Activated naive CD8-positive, alpha-beta T cell treated with anti-CD3 and anti-CD28 coated beads, Interleukin-2, amount 10 ng/mL, durations not matched to agents 7 days and 5 days (primary cell): Measurements from ENCODE around the gene PTPRM. TPM values are rescaled to one million over a fixed set of nuclear protein-coding genes. Genes with fewer than 3 reads are reported as not detected.

ENCODE experiments used
- ATAC-seq: fragments of 150-1000 bp; cut with Tn5 transposase; one replicate; pipeline ENCODE4 v1.10.0; 2021; ENCODE audit warnings: low read depth, moderate library complexity
- POLR2A ChIA-PET: fragments of 350-600 bp; sonication (Branson Sonifier 250); formaldehyde crosslinking; loops from one replicate; lab custom pipeline; 2021; ENCODE audit warnings: antibody characterized with exemption; lab: Charles Lee
- DNase-seq: peaks from one replicate; pipeline ENCODE4 v3.0.0; 2021
- H3K27ac Mint-ChIP-seq: one replicate; pipeline ENCODE4 v1.8.0; 2022; ENCODE audit warnings: mild to moderate bottlenecking, mixed read lengths
- H3K27me3 Mint-ChIP-seq: one replicate; pipeline ENCODE4 v1.8.0; 2022; ENCODE audit warnings: mild to moderate bottlenecking, moderate library complexity, mixed read lengths
- H3K36me3 Mint-ChIP-seq: one replicate; pipeline ENCODE4 v1.8.0; 2021; ENCODE audit warnings: mild to moderate bottlenecking, mixed read lengths
- H3K4me1 Mint-ChIP-seq: one replicate; pipeline ENCODE4 v1.8.0; 2021; ENCODE audit warnings: mixed read lengths
- H3K4me3 Mint-ChIP-seq: one replicate; pipeline ENCODE4 v1.8.0; 2022; ENCODE audit warnings: mild to moderate bottlenecking, moderate library complexity, mixed read lengths
- H3K9me3 Mint-ChIP-seq: one replicate; pipeline ENCODE4 v1.8.0; 2021; ENCODE audit warnings: mixed read lengths
- total RNA-seq, 2 experiments: library from RNA; stranded (reverse); gene quantifications; one replicate each; pipeline ENCODE4 v1.2.3, GENCODE V29; 2021

The PTPRM gene
- total RNA-seq, 2 experiments from 2014 or later = 6.5 to 6.6 TPM

DNA sequence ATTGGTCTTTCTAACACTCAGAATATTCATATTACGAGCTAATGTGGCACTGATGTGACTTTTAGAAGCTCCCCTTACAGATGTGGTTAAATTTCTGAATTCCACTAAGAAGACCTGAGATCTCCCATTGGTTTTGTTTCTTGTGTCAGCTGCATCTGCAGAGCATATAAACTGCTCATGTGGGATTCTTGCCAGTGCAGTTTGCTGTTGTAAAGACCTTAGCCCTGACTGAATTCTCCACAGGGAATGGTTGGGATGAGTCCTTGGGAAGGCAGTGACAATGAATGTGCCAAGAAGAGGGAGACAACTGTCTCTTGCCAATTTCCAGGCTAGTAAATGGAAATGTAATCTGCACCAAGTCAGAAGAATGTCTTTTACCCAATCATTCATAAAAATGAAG, 94.1 kb downstream of the PTPRM start:
- ATAC-seq (no peak), DNase-seq (no peak)
- H3K4me3 Mint-ChIP-seq = no peak overlapping the region
- no peaks in the 10 kb centered on the region for H3K36me3 Mint-ChIP-seq
- H3K27ac Mint-ChIP-seq = no peak overlapping the region
- H3K4me1 Mint-ChIP-seq = no peaks in the 10 kb centered on the region
- H3K27me3 Mint-ChIP-seq = no peaks in the 10 kb centered on the region
- no peaks in the 10 kb centered on the region for H3K9me3 Mint-ChIP-seq
- POLR2A ChIA-PET = no interaction called here

GRCh38 chr18:7662866-7663265, 95.8 kb downstream of the PTPRM start:
- Mint-ChIP-seq H3K9me3 (no peaks in the 10 kb centered on the region), H3K27ac (no peak overlapping the region), H3K27me3 (no peaks in the 10 kb centered on the region), H3K4me1 (no peaks in the 10 kb centered on the region), H3K36me3 (no peaks in the 10 kb centered on the region), H3K4me3 (no peak overlapping the region)
- no peak for ATAC-seq
- POLR2A ChIA-PET = no interaction called here
- DNase-seq = no peak

GRCh38 chr18:7663366-7664312, 96.5 kb downstream of the PTPRM start:
- no peak for ATAC-seq
- Mint-ChIP-seq H3K27me3 (no peaks in the 10 kb centered on the region), H3K4me1 (no peaks in the 10 kb centered on the region)

DNA sequence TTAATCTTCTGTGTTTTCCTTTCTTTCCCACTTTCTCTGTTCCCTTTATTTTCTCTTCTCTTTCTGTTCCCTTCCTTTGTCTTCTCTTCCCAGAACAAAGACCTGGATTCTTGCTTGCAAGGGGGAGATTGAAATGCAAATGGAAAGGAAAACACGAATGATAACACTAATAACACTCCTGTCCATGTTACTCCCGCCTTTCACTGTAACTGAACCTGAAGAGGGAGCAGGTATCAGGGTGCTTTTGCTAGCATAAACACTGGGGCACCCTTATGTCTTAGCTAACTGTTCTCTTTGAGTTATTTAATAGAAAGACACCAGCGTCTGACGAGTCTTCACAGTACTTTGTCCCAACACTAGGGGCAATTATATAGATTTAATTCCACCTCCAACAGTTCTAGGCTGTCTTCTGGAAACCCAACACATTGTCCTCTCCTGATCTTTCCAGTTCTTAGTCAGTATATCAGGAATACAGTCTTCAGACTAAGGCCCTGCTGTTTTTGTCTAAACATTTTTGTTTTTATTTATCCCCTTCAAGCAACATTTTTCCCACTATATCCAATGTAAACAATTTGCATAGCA, 99.2 kb downstream of the PTPRM start:
- Mint-ChIP-seq H3K36me3 (no peaks in the 10 kb centered on the region), H3K27me3 (no peaks in the 10 kb centered on the region), H3K4me1 (no peaks in the 10 kb centered on the region), H3K9me3 (no peaks in the 10 kb centered on the region), H3K4me3 (no peak overlapping the region), H3K27ac (no peak overlapping the region)
- DNase-seq (no peak), ATAC-seq (no peak)
- POLR2A ChIA-PET = no interaction called here

More at GRCh38 chr18:7663366-7664312, 96.5 kb downstream of the PTPRM start:
- DNase-seq = no peak
- POLR2A ChIA-PET = no interaction called here
- no peak overlapping the region for H3K27ac Mint-ChIP-seq
- H3K9me3 Mint-ChIP-seq = no peaks in the 10 kb centered on the region
- H3K36me3 Mint-ChIP-seq = no peaks in the 10 kb centered on the region
- no peak overlapping the region for H3K4me3 Mint-ChIP-seq

- Mint-ChIP-seq H3K4me1 (no peaks in the 10 kb centered on the region), H3K27me3 (no peaks in the 10 kb centered on the region), H3K9me3 (no peaks in the 10 kb centered on the region), H3K4me3 (no peak overlapping the region), H3K27ac (peak overlapping the region; percentile 16), H3K36me3 (no peaks in the 10 kb centered on the region)
- POLR2A ChIA-PET = no interaction called here
- DNase-seq = no peak
- no peak for ATAC-seq
Observed at GRCh38 chr18:7668392-7668791, 101.3 kb downstream of the PTPRM start.

- POLR2A ChIA-PET = no interaction called here
Observed at GRCh38 chr18:7669361-7669760, 102.2 kb downstream of the PTPRM start.

DNA sequence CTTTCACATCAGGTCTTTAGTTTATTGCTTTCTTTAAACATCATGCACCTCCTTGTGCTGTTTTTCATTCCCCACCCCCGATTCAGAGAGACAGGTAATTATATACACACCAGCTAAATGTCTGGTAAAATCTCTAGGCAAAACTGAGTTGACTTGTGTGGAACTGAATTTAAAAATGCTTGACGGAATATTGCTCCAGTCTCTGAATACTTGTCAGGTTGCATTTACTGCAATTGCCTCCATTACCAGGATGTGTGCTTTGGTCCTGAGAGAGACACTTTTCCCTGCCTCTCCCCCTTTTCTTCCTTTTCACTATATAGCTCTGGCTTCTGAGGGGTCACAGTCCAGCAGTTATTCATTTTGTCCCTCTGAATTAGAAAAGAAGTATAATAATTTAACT, 104.0 kb downstream of the PTPRM start:
- no peak for DNase-seq
- no peaks in the 10 kb centered on the region for H3K4me1 Mint-ChIP-seq
- no peak overlapping the region for H3K27ac Mint-ChIP-seq
- H3K27me3 Mint-ChIP-seq = no peaks in the 10 kb centered on the region
- no peaks in the 10 kb centered on the region for H3K36me3 Mint-ChIP-seq
- POLR2A ChIA-PET = no interaction called here
- ATAC-seq = no peak
- no peaks in the 10 kb centered on the region for H3K9me3 Mint-ChIP-seq
- H3K4me3 Mint-ChIP-seq = no peak overlapping the region

More at GRCh38 chr18:7669361-7669760, 102.2 kb downstream of the PTPRM start:
- H3K27ac Mint-ChIP-seq = no peak overlapping the region
- no peaks in the 10 kb centered on the region for H3K27me3 Mint-ChIP-seq
- H3K36me3 Mint-ChIP-seq = no peaks in the 10 kb centered on the region
- no peaks in the 10 kb centered on the region for H3K4me1 Mint-ChIP-seq
- H3K9me3 Mint-ChIP-seq = no peaks in the 10 kb centered on the region
- H3K4me3 Mint-ChIP-seq = no peak overlapping the region
- no peak for DNase-seq
- no peak for ATAC-seq

- Mint-ChIP-seq H3K4me1 (no peaks in the 10 kb centered on the region), H3K36me3 (no peaks in the 10 kb centered on the region), H3K4me3 (no peak overlapping the region), H3K27me3 (no peaks in the 10 kb centered on the region), H3K27ac (no peak overlapping the region), H3K9me3 (no peaks in the 10 kb centered on the region)
- POLR2A ChIA-PET = no interaction called here
- ATAC-seq (no peak), DNase-seq (no peak)
Observed at GRCh38 chr18:7676253-7676873, 109.2 kb downstream of the PTPRM start.

GRCh38 chr18:7677001-7677400, 109.9 kb downstream of the PTPRM start:
- Mint-ChIP-seq H3K36me3 (no peaks in the 10 kb centered on the region), H3K4me3 (no peak overlapping the region), H3K27me3 (no peaks in the 10 kb centered on the region), H3K9me3 (no peaks in the 10 kb centered on the region), H3K27ac (no peak overlapping the region), H3K4me1 (no peaks in the 10 kb centered on the region)
- POLR2A ChIA-PET = no interaction called here
- ATAC-seq (no peak), DNase-seq (no peak)

- no peaks in the 10 kb centered on the region for H3K9me3 Mint-ChIP-seq
- H3K27me3 Mint-ChIP-seq = no peaks in the 10 kb centered on the region
- H3K4me1 Mint-ChIP-seq = no peaks in the 10 kb centered on the region
- POLR2A ChIA-PET = no interaction called here
- H3K36me3 Mint-ChIP-seq = no peaks in the 10 kb centered on the region
- ATAC-seq (no peak), DNase-seq (no peak)
- no peak overlapping the region for H3K27ac Mint-ChIP-seq
- no peak overlapping the region for H3K4me3 Mint-ChIP-seq
Observed at GRCh38 chr18:7677424-7677823, 110.3 kb downstream of the PTPRM start.

GRCh38 chr18:7678389-7678788, 111.3 kb downstream of the PTPRM start:
- Mint-ChIP-seq H3K4me3 (no peak overlapping the region), H3K4me1 (no peaks in the 10 kb centered on the region), H3K27ac (no peak overlapping the region), H3K9me3 (no peaks in the 10 kb centered on the region), H3K27me3 (no peaks in the 10 kb centered on the region), H3K36me3 (no peaks in the 10 kb centered on the region)
- ATAC-seq = no peak
- POLR2A ChIA-PET = no interaction called here
- no peak for DNase-seq

DNA sequence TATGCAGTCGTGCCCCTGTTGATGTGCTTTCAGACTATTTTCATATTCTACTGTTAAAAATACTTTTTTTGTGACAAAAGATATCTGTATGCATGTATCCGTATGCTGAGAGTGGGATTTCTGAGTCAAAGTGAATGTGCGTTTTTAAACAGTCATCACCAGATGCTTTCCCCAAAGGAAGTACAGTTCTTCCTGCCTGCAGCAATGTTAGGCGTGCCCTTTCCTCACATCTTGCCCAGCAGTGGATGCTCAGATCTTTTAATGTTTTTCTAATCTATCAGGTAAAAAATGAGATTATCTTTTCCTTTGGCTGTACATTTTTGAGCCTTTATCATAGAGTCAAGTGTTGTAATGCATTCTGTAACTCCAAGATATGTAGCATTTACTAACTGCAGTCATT, 111.7 kb downstream of the PTPRM start:
- POLR2A ChIA-PET = no interaction called here
- H3K27ac Mint-ChIP-seq = no peak overlapping the region
- ATAC-seq (no peak), DNase-seq (no peak)
- no peaks in the 10 kb centered on the region for H3K4me1 Mint-ChIP-seq
- H3K27me3 Mint-ChIP-seq = no peaks in the 10 kb centered on the region
- H3K4me3 Mint-ChIP-seq = no peak overlapping the region
- no peaks in the 10 kb centered on the region for H3K9me3 Mint-ChIP-seq
- H3K36me3 Mint-ChIP-seq = no peaks in the 10 kb centered on the region

DNA sequence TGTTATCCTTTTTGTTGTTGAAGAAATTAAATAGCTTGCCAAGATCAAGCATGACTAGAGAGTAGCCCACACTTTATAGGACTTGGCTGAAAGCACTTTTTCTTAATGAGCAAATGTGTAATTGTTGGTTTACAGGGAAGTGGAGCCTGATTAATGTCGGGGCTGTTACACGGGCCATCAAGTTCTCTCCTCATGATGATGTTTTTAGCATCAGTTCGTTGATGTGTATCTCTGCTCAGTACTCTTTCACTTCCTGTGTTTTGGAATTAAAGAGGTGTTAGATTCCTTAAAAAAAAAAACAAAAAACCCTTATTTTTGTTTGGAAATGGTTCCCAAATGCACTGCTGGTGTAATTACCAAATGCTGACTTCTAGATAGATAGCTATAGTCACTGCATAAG, 114.2 kb downstream of the PTPRM start:
- Mint-ChIP-seq H3K4me1 (no peaks in the 10 kb centered on the region), H3K9me3 (no peaks in the 10 kb centered on the region), H3K36me3 (no peaks in the 10 kb centered on the region), H3K4me3 (no peak overlapping the region), H3K27ac (no peak overlapping the region), H3K27me3 (no peaks in the 10 kb centered on the region)
- no peak for ATAC-seq
- POLR2A ChIA-PET = no interaction called here
- DNase-seq = no peak

GRCh38 chr18:7682321-7682720, 115.2 kb downstream of the PTPRM start:
- POLR2A ChIA-PET = no interaction called here
- H3K27me3 Mint-ChIP-seq = no peaks in the 10 kb centered on the region
- H3K4me1 Mint-ChIP-seq = no peaks in the 10 kb centered on the region
- H3K36me3 Mint-ChIP-seq = no peaks in the 10 kb centered on the region
- no peaks in the 10 kb centered on the region for H3K9me3 Mint-ChIP-seq
- H3K27ac Mint-ChIP-seq = no peak overlapping the region
- ATAC-seq (no peak), DNase-seq (no peak)
- H3K4me3 Mint-ChIP-seq = no peak overlapping the region
